Endothelial cell of umbilical vein (primary cell): ENCODE data around the gene THBS4. TPM values are rescaled to one million over a fixed set of nuclear protein-coding genes. Genes with fewer than 3 reads are reported as not detected.

Experiments
- BruUV-seq: library from RNA; stranded (reverse); fragments of 400-500 nt; replicated peaks from 2 replicates; lab custom pipeline; 2021; lab: Mats Ljungman, UMichigan
- CTCF ChIA-PET: fragments of 300-600, 350-600 bp; sonication (Branson Sonifier 250); formaldehyde crosslinking; loops from one replicate; lab custom pipeline; 2021; ENCODE audit warnings: antibody characterized with exemption, inconsistent platforms; lab: Charles Lee
- POLR2A ChIA-PET: fragments of 300-600, 350-600 bp; sonication (Branson Sonifier 250); formaldehyde crosslinking; loops from one replicate; lab custom pipeline; 2021; ENCODE audit warnings: antibody characterized with exemption, inconsistent platforms; lab: Charles Lee
- DNase-seq: peaks from one replicate; pipeline ENCODE4 v3.0.0-alpha.2; 2011; ENCODE audit warnings: low read depth, low spot score
- FAIRE-seq: peaks from 2 replicates; lab custom pipeline; 2011; peaks lifted over from hg19 to GRCh38; lab: Jason Lieb, UNC
- H2AFZ ChIP-seq: 2 replicates; pipeline ENCODE4 v1.6.0; 2012; ENCODE audit warnings: low read depth, low read length, control low read depth, inconsistent platforms
- H3K27ac ChIP-seq: 2 replicates; pipeline ENCODE4 v1.5.1; 2011; ENCODE audit warnings: low read depth, mild to moderate bottlenecking, control low read depth, low read length, moderate library complexity; ENCODE audit not compliant: insufficient read depth
- H3K27me3 ChIP-seq, 2 experiments: 2 replicates each; pipeline versions ENCODE4 v1.6.0 to v1.6.1; 2011; ENCODE audit warnings: low read length in 2 of 2, mixed read lengths in 1 of 2; ENCODE audit not compliant: control insufficient read depth in 2 of 2, insufficient read depth in 2 of 2
- H3K36me3 ChIP-seq, 2 experiments: 2 replicates in 1 of 2; 3 replicates in 1 of 2; pipeline ENCODE4 v1.5.1; 2011; ENCODE audit warnings: low read length in 2 of 2, mild to moderate bottlenecking in 1 of 2, moderate library complexity in 1 of 2; ENCODE audit not compliant: control insufficient read depth in 2 of 2, insufficient read depth in 2 of 2; ENCODE audit errors: extremely low read depth in 1 of 2
- H3K4me1 ChIP-seq: 3 replicates; pipeline ENCODE4 v1.5.1; 2011; ENCODE audit warnings: mild to moderate bottlenecking, low read length; ENCODE audit not compliant: control insufficient read depth, insufficient read depth; ENCODE audit errors: extremely low read depth
- H3K4me2 ChIP-seq: 2 replicates; pipeline ENCODE4 v1.6.1; 2011; ENCODE audit warnings: low read length, control low read depth, mixed read lengths; ENCODE audit not compliant: insufficient read depth
- H3K4me3 ChIP-seq, 3 experiments: fragments of 200-600 bp in 1 of 3; sonication (generic), shearing (Covaris generic) in 1 of 3; replicated peaks in 1 of 3; 2 replicates each; pipeline ENCODE4 v1.5.1; 2011 to 2016; ENCODE audit warnings: control low read depth in 3 of 3, low read length in 3 of 3, mild to moderate bottlenecking in 2 of 3, inconsistent platforms in 1 of 3, low read depth in 1 of 3, moderate library complexity in 1 of 3; ENCODE audit not compliant: insufficient read depth in 1 of 3
- H3K79me2 ChIP-seq: 2 replicates; pipeline ENCODE4 v1.6.0; 2012; ENCODE audit warnings: low read length, inconsistent platforms; ENCODE audit not compliant: control insufficient read depth, insufficient read depth
- H3K9ac ChIP-seq: replicated peaks from 2 replicates; pipeline ENCODE3; 2011; ENCODE audit warnings: low read length, control low read depth; ENCODE audit not compliant: insufficient read depth; ENCODE audit errors: extremely low read depth
- H3K9me1 ChIP-seq: replicated peaks from 3 replicates; pipeline ENCODE4 v1.6.0; 2011; ENCODE audit warnings: mild to moderate bottlenecking, low read length; ENCODE audit not compliant: control insufficient read depth, insufficient read depth; ENCODE audit errors: extremely low read depth
- H3K9me3 ChIP-seq: replicated peaks from 2 replicates; pipeline ENCODE4 v1.5.1; 2012; ENCODE audit warnings: low read length, inconsistent platforms; ENCODE audit not compliant: control insufficient read depth, insufficient read depth
- H4K20me1 ChIP-seq: replicated peaks from 2 replicates; pipeline ENCODE3; 2011; ENCODE audit warnings: mild to moderate bottlenecking, low read length; ENCODE audit not compliant: control insufficient read depth, insufficient read depth; ENCODE audit errors: extremely low read depth
- EZH2 ChIP-seq: IDR thresholded peaks from 2 replicates; pipeline ENCODE4 v1.6.1; 2012; ENCODE audit warnings: borderline replicate concordance, low read depth, mild to moderate bottlenecking, moderate library complexity, low read length, inconsistent platforms; ENCODE audit not compliant: severe bottlenecking
- FOS ChIP-seq: IDR thresholded peaks from 2 replicates; pipeline ENCODE4 v1.6.1; 2011; ENCODE audit warnings: mild to moderate bottlenecking, low read length, moderate library complexity, borderline replicate concordance; ENCODE audit not compliant: insufficient read depth
- POLR2A ChIP-seq: IDR thresholded peaks from 2 replicates; pipeline ENCODE4 v1.6.1; 2012; ENCODE audit warnings: low read depth, mild to moderate bottlenecking, control low read depth, low read length
- POLR2AphosphoS5 ChIP-seq: IDR thresholded peaks from 2 replicates; pipeline ENCODE4 v1.6.1; 2012; ENCODE audit warnings: low read depth, mild to moderate bottlenecking, control low read depth, low read length, moderate library complexity; ENCODE audit not compliant: insufficient read depth
- dilution Hi-C: fragments of 300-500 bp; cut with MboI; formaldehyde crosslinking; loops from one replicate; pipeline ENCODE4 v1.15.0; 2019; ENCODE audit warnings: low sequenced_read_pairs; ENCODE audit not compliant: extremely low pct_ligation_motif_present
- intact Hi-C: fragments of 100-400 bp; cut with micrococcal nuclease; formaldehyde crosslinking; loops from one replicate; pipeline ENCODE4 v1.10.0; 2022
- polyA plus RNA-seq, 4 experiments: library from polyadenylated mRNA; depleted of rRNA in 3 of 4; stranded (reverse) in 3 of 4; unstranded in 1 of 4; fragments of >200 nt; gene quantifications; 2 replicates each; pipeline versions ENCODE4 v1.2.1 to v1.2.3, GENCODE V29; 2011 to 2012; ENCODE audit warnings: missing spikeins in 1 of 4
- total RNA-seq: library from RNA; stranded (reverse); gene quantifications from 2 replicates; pipeline ENCODE4 v1.2.3, GENCODE V29; 2021
- TF ChIP-seq, protein P1 (sequence below), 2 donors: IDR thresholded peaks; 1 replicate in 1 of 2; 2 replicates in 1 of 2; pipeline ENCODE4 v1.5.1; 2011; ENCODE audit warnings: low read length in 2 of 2, mild to moderate bottlenecking in 2 of 2, moderate library complexity in 2 of 2, control low read depth in 1 of 2, inconsistent platforms in 1 of 2, low read depth in 1 of 2; ENCODE audit not compliant: insufficient read depth in 1 of 2; ENCODE audit errors: extremely low read depth in 1 of 2

THBS4 gene
- total and polyA plus RNA-seq, 2 donors (not counting 3 experiments of a cell fraction or from before 2014, with no cell fraction given) = not detected

DNA sequence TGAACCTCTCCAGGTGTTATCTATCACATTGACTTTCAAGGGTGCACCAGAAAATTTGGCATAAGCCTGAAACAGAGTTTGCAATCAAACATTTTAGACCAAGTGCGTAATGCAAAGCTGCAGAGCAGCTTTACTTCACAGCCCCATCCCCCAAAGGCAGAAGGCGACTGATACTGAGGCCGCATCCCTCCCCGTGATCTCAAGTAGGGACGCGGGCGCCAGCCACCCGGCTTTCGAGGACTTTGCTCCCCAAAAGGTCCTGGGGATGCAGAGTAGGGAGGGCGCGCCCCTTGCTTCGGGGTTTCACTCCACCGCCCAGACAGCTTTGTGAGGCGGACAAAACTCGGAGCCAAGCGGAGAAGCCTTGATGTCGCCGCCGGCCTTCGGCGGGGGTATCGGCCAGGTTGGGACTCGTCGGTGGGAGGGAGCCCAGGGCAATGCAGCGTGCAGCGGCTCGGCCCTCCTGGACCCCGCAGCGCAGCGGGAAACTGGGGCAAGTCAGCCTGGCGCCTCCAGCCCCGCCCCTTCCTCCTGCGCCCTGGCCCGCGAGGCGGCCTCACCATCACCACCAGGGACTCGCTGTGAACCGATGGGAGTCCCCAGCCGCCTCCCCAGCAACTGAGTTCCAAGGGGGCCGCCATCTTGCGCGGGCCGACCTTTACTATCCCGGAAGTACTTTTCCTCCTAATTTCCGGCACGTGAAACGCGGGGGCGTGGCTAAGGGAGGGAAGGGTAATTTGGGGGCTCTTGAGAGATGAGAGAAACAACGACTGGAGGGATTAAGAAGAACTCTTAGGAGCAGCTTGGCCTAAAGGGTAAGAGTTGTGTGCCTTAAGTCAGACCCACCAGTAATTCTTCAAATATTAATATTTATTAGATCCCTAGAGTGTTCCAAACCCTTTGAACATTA, 44.3 kb upstream of the THBS4 start, which contains the start of gene MTX3:
TSS of gene MTX3 (minus strand) at position 665 of the 910 bp plus-strand sequence. CDS start at position 641, 24 bp downstream.
- no peaks in the 10 kb centered on the region for H3K36me3 ChIP-seq
- ChIA-PET CTCF (interaction anchor here (1.2 to 2.5 kb wide), 3 partner anchors 11 to 92 kb away, joined by 3 to 10 read pairs (median 4); no protein-coding TSS in a partner anchor), POLR2A (no interaction called here)
- H3K27ac ChIP-seq = peak within 1 kb of the TSS; percentile 32
- H2AFZ ChIP-seq = peak within 1 kb of the TSS; percentile 98
- H3K4me2 ChIP-seq = peak within 1 kb of the TSS; percentile 78
- FAIRE-seq (peak; percentile 78), DNase-seq (peak; percentile 80)
- H3K79me2 ChIP-seq = no peaks in the 10 kb centered on the region
- H3K4me1 ChIP-seq = peaks cover 13% of the 10 kb centered on the region
- intact Hi-C loops = loop anchor here (5.0 kb wide), 1 partner anchor 91 kb away; no protein-coding TSS in a partner anchor
- no peaks in the 10 kb centered on the region for H4K20me1 ChIP-seq
- dilution Hi-C loops = no loop called here
- no peaks in the 10 kb centered on the region for H3K9me3 ChIP-seq
- peaks cover 0 to 2% of the 10 kb centered on the region in 2 experiments for H3K27me3 ChIP-seq
- H3K9ac ChIP-seq = peak within 1 kb of the TSS; percentile 60
- no peaks in the 10 kb centered on the region for H3K9me1 ChIP-seq
- TF ChIP-seq FOS (no peak), POLR2A (peak; percentile 49), EZH2 (no peak), POLR2AphosphoS5 (no peak)
- TF ChIP-seq, protein P1, sequence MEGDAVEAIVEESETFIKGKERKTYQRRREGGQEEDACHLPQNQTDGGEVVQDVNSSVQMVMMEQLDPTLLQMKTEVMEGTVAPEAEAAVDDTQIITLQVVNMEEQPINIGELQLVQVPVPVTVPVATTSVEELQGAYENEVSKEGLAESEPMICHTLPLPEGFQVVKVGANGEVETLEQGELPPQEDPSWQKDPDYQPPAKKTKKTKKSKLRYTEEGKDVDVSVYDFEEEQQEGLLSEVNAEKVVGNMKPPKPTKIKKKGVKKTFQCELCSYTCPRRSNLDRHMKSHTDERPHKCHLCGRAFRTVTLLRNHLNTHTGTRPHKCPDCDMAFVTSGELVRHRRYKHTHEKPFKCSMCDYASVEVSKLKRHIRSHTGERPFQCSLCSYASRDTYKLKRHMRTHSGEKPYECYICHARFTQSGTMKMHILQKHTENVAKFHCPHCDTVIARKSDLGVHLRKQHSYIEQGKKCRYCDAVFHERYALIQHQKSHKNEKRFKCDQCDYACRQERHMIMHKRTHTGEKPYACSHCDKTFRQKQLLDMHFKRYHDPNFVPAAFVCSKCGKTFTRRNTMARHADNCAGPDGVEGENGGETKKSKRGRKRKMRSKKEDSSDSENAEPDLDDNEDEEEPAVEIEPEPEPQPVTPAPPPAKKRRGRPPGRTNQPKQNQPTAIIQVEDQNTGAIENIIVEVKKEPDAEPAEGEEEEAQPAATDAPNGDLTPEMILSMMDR (IDR thresholded peaks at IDR 0.05; ENCODE audit: extremely low read depth in 1 of 2, insufficient read depth in 1 of 2, low read depth in 1 of 2, low read length in 2 of 2) = no peak
- no TSS peak for BruUV-seq
- H3K4me3 ChIP-seq = peak within 1 kb of the TSS; percentile 60 to 71 (median 66)
